MM.1S (cell line): ENCODE data around the gene CDH4.

ENCODE experiments used
- DNase-seq: peaks from one replicate; pipeline ENCODE4 v3.0.0-alpha.2; 2015
- H2AFZ ChIP-seq: fragments of 300-600 bp; sonication (generic); 2 replicates; pipeline ENCODE4 v1.6.0; 2016; ENCODE audit warnings: antibody characterized with exemption, low read length
- H3F3A ChIP-seq: fragments of 300-600 bp; sonication (generic); 2 replicates; pipeline ENCODE4 v1.6.1; 2016; ENCODE audit warnings: mild to moderate bottlenecking, antibody characterized with exemption, low read length, moderate library complexity, mixed read lengths; ENCODE audit not compliant: insufficient read depth
- H3K27ac ChIP-seq: fragments of 300-600 bp; sonication (generic); 2 replicates; pipeline ENCODE4 v1.5.1; 2016; ENCODE audit warnings: mild to moderate bottlenecking, low read length
- H3K27me3 ChIP-seq: fragments of 300-600 bp; sonication (generic); replicated peaks from 2 replicates; pipeline ENCODE4 v1.6.0; 2016; ENCODE audit warnings: low read length; ENCODE audit not compliant: insufficient read depth
- H3K36me3 ChIP-seq: fragments of 300-600 bp; sonication (generic); replicated peaks from 2 replicates; pipeline ENCODE4 v1.6.1; 2016; ENCODE audit warnings: mild to moderate bottlenecking, low read length, mixed read lengths; ENCODE audit not compliant: insufficient read depth
- H3K4me1 ChIP-seq: fragments of 300-600 bp; sonication (generic); 2 replicates; pipeline ENCODE4 v1.6.1; 2016; ENCODE audit warnings: low read length, mixed read lengths
- H3K4me2 ChIP-seq: fragments of 300-600 bp; sonication (generic); 2 replicates; pipeline ENCODE4 v1.6.0; 2016; ENCODE audit warnings: low read depth, low read length
- H3K4me3 ChIP-seq: fragments of 300-600 bp; sonication (generic); 2 replicates; pipeline ENCODE4 v1.5.1; 2016; ENCODE audit warnings: low read length, mixed read lengths
- H3K79me2 ChIP-seq: fragments of 300-600 bp; sonication (generic); 2 replicates; pipeline ENCODE4 v1.6.1; 2016; ENCODE audit warnings: mixed run types, low read length, mixed read lengths
- H3K9ac ChIP-seq: fragments of 300-600 bp; sonication (generic); 2 replicates; pipeline ENCODE4 v1.6.1; 2016; ENCODE audit warnings: low read length, mixed read lengths
- H3K9me2 ChIP-seq: fragments of 300-600 bp; sonication (generic); replicated peaks from 2 replicates; pipeline ENCODE4 v1.6.1; 2016; ENCODE audit warnings: mild to moderate bottlenecking, low read length, mixed read lengths; ENCODE audit not compliant: insufficient read depth
- H3K9me3 ChIP-seq: fragments of 300-600 bp; sonication (generic); replicated peaks from 2 replicates; pipeline ENCODE4 v1.6.1; 2016; ENCODE audit warnings: mild to moderate bottlenecking, low read length, mixed read lengths; ENCODE audit not compliant: insufficient read depth
- H4K20me1 ChIP-seq: fragments of 300-600 bp; sonication (generic); 2 replicates; pipeline ENCODE4 v1.6.1; 2016; ENCODE audit warnings: mild to moderate bottlenecking, low read length, moderate library complexity, mixed read lengths; ENCODE audit not compliant: insufficient read depth
- EZH2 ChIP-seq: fragments of 300-600 bp; sonication (generic); optimal IDR thresholded peaks from 2 replicates; pipeline ENCODE3; 2017; ENCODE audit warnings: low read depth, mild to moderate bottlenecking, antibody characterized with exemption, low read length, mixed read lengths
- EZH2phosphoT487 ChIP-seq: fragments of 300-600 bp; sonication (generic); IDR thresholded peaks from 2 replicates; pipeline ENCODE4 v1.6.1; 2018; ENCODE audit warnings: antibody characterized with exemption, low read length
- TF ChIP-seq, protein P1 (sequence below): fragments of 300-600 bp; sonication (generic); IDR thresholded peaks from 2 replicates; pipeline ENCODE4 v1.5.1; 2016; ENCODE audit warnings: antibody characterized with exemption, low read length, mixed read lengths

CDH4 gene

GRCh38 chr20:61657721-61658377 lies 405.8 kb downstream of the CDH4 start:
- Histone ChIP-seq H3K4me3 (no peak overlapping the region), H3F3A (no peaks in the 10 kb centered on the region), H3K4me2 (no peak overlapping the region), H3K9me2 (no peaks in the 10 kb centered on the region), H3K27ac (no peak overlapping the region), H4K20me1 (no peaks in the 10 kb centered on the region), H3K9me3 (no peaks in the 10 kb centered on the region), H3K79me2 (no peaks in the 10 kb centered on the region), H3K9ac (no peak overlapping the region), H3K36me3 (no peaks in the 10 kb centered on the region), H3K27me3 (peaks cover 71% of the 10 kb centered on the region), H2AFZ (no peak overlapping the region), H3K4me1 (no peaks in the 10 kb centered on the region)
- DNase-seq = no peak
- TF ChIP-seq EZH2 (no peak), EZH2phosphoT487 (no peak)
- TF ChIP-seq, protein P1, sequence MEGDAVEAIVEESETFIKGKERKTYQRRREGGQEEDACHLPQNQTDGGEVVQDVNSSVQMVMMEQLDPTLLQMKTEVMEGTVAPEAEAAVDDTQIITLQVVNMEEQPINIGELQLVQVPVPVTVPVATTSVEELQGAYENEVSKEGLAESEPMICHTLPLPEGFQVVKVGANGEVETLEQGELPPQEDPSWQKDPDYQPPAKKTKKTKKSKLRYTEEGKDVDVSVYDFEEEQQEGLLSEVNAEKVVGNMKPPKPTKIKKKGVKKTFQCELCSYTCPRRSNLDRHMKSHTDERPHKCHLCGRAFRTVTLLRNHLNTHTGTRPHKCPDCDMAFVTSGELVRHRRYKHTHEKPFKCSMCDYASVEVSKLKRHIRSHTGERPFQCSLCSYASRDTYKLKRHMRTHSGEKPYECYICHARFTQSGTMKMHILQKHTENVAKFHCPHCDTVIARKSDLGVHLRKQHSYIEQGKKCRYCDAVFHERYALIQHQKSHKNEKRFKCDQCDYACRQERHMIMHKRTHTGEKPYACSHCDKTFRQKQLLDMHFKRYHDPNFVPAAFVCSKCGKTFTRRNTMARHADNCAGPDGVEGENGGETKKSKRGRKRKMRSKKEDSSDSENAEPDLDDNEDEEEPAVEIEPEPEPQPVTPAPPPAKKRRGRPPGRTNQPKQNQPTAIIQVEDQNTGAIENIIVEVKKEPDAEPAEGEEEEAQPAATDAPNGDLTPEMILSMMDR = no peak

DNA sequence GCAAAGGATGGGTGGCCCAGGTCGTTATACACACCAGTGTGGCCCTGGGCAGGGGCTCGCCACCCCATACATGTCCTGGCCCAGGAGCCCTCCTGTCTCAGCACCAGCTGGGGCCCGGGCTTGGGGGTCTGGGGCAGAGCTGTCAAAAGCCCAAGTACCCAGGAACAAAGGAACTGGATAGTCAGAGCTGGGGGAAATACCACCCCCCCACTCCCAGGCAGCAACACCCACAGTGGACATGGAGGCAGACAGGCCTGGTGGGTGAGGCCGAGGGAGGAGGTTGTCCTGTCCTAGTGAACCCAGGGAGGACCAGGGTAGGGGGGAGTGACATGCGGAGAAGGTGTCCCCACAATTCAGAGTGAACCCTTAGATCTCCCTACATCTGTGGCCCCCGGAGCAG lies 406.5 kb downstream of the CDH4 start:
- H3K27me3 ChIP-seq = peaks cover 78% of the 10 kb centered on the region
- no peak overlapping the region for H2AFZ ChIP-seq

DNA sequence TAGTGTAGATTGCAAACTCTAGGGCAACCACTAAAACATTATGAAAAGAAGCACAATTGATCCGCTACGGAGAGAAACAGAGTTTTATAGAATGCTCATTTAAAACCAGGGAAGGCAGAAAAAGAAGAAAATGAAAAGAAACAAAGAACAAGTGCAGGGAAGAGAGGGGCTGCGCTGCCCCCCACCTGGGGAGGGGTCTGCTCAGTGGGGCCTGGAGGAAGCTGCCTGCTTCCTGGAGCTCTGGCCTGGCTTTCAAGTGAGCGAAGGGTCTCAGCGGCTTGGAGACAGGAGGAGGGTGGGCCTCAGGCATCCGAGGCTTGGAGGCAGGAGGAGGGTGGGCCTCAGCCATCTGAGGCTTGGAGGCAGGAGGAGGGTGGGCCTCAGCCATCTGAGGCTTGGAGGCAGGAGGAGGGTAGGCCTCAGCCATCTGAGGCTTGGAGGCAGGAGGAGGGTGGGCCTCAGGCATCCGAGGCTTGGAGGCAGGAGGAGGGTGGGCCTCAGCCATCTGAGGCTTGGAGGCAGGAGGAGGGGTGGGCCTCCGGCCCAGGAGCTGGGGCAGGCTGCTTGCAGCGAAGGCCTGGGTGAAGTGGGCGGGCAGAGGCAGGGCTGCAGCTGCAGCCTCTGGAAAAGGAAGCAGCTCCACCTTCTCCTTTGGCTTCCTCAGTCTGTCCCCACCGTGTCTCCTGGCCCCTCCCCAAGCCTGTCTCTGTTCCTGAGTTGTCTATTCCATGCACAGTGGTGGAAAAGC lies 407.4 kb downstream of the CDH4 start:
- Histone ChIP-seq H3K4me1 (no peaks in the 10 kb centered on the region), H3K4me3 (no peak overlapping the region), H3K9ac (no peak overlapping the region), H3K9me2 (no peaks in the 10 kb centered on the region), H3K79me2 (no peaks in the 10 kb centered on the region), H3K4me2 (no peak overlapping the region), H2AFZ (no peak overlapping the region), H3F3A (no peaks in the 10 kb centered on the region), H3K27ac (no peak overlapping the region), H3K27me3 (peaks cover 84% of the 10 kb centered on the region), H4K20me1 (no peaks in the 10 kb centered on the region), H3K9me3 (no peaks in the 10 kb centered on the region), H3K36me3 (no peaks in the 10 kb centered on the region)
- no peak for DNase-seq
- TF ChIP-seq, protein P1 = no peak
- no peak for TF ChIP-seq EZH2phosphoT487
- no peak for TF ChIP-seq EZH2

More for the DNA sequence above, 406.5 kb downstream of the CDH4 start:
- DNase-seq = no peak
- Histone ChIP-seq H3K4me1 (no peaks in the 10 kb centered on the region), H3F3A (no peaks in the 10 kb centered on the region), H3K4me3 (no peak overlapping the region), H3K9ac (no peak overlapping the region), H3K9me2 (no peaks in the 10 kb centered on the region), H3K79me2 (no peaks in the 10 kb centered on the region), H3K9me3 (no peaks in the 10 kb centered on the region), H3K36me3 (no peaks in the 10 kb centered on the region), H4K20me1 (no peaks in the 10 kb centered on the region), H3K4me2 (no peak overlapping the region), H3K27ac (no peak overlapping the region)
- TF ChIP-seq EZH2 (no peak), EZH2phosphoT487 (no peak)
- TF ChIP-seq, protein P1 = no peak
